Loucy (cell line): Measurements from ENCODE around the gene ARFIP2.

Source experiments
- CTCF ChIP-seq: fragments of 200-600 bp; sonication (generic); conservative IDR thresholded peaks from 2 replicates; pipeline ENCODE4 v1.5.1; 2014; ENCODE audit warnings: mild to moderate bottlenecking, antibody characterized with exemption, low read length
- EZH2phosphoT487 ChIP-seq: fragments of 200-600 bp; IDR thresholded peaks from 2 replicates; pipeline ENCODE4 v1.6.1; 2018; ENCODE audit warnings: antibody characterized with exemption, mild to moderate bottlenecking, moderate library complexity, borderline replicate concordance

DNA sequence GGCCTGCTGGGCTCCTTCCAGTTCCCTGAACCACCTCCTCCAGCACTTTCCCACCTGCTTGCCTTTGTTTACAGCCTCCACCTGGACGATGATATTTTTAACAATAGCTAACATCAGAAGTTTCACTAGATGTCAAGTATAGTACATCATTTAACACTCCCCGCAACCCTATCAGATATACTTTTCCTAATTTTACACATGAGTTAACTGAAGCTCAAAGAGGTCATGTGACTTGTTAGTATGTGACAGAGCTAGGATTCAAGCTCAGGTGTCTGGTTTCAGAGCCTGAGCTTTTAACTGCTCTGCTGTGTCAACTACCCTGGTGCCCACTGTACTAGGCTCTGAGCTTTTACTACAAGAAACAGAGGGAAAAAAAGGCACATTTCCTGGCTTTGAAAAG, 26.1 kb downstream of the ARFIP2 start:
- no peak for TF ChIP-seq CTCF
- TF ChIP-seq EZH2phosphoT487: no peak
